ENCODE data around the gene ROCK2.

The ROCK2 gene

GRCh38 chr2:11142330-11142729 is 202.1 kb downstream of the ROCK2 start:
- DNase-seq: no peak

GRCh38 chr2:11141319-11141718 is 203.1 kb downstream of the ROCK2 start:
- DNase-seq: no peak

- no peak for DNase-seq
Observed at GRCh38 chr2:11140492-11140891, 203.9 kb downstream of the ROCK2 start.

- no peak for DNase-seq
Observed at GRCh38 chr2:11134349-11134748, 210.1 kb downstream of the ROCK2 start.

- DNase-seq: no peak
Observed at GRCh38 chr2:11133936-11134320, 210.5 kb downstream of the ROCK2 start.

- DNase-seq: no peak
Observed at GRCh38 chr2:11133238-11133935, 211.0 kb downstream of the ROCK2 start.

GRCh38 chr2:11132036-11132671 is 212.3 kb downstream of the ROCK2 start:
- DNase-seq: no peak

GRCh38 chr2:11131166-11131920 is 213.1 kb downstream of the ROCK2 start:
- no peak for DNase-seq
